Measurements from ENCODE around the gene ELMO1. TPM values are rescaled to one million over a fixed set of nuclear protein-coding genes. Genes with fewer than 3 reads are reported as not detected.

Gene ELMO1
- total and polyA plus RNA-seq, 2 experiments from 2014 or later, result 6.5 to 24.9 TPM

- H3K36me3 Mint-ChIP-seq (ENCODE audit: low read depth), result no peaks in the 10 kb centered on the region
- no peaks in the 10 kb centered on the region for H3K27me3 Mint-ChIP-seq (ENCODE audit: insufficient read depth, low read depth, poor library complexity)
- DNase-seq (ENCODE audit: low spot score) (no peak), ATAC-seq (no peak)
- Histone ChIP-seq H3K27ac (ENCODE audit: low read depth) (no peak overlapping the region), H3K36me3 (ENCODE audit: insufficient read depth) (no peaks in the 10 kb centered on the region), H2AFZ (no peak overlapping the region), H3K4me3 (no peak overlapping the region), H3K79me2 (replicated peaks; ENCODE audit: insufficient read depth) (no peaks in the 10 kb centered on the region), H4K20me1 (replicated peaks; ENCODE audit: insufficient read depth) (no peaks in the 10 kb centered on the region), H3K4me1 (ENCODE audit: insufficient read depth) (peaks cover 8% of the 10 kb centered on the region), H3K27me3 (ENCODE audit: insufficient read depth) (no peaks in the 10 kb centered on the region), H3F3A (replicated peaks; ENCODE audit: low read depth) (no peaks in the 10 kb centered on the region), H3K4me2 (no peak overlapping the region), H3K9me2 (ENCODE audit: insufficient read depth) (no peaks in the 10 kb centered on the region)
- no peak overlapping the region for H3K4me3 Mint-ChIP-seq
- H3K4me1 Mint-ChIP-seq, result peaks cover 15% of the 10 kb centered on the region
- H3K9me3 Mint-ChIP-seq, result no peaks in the 10 kb centered on the region
- TF ChIP-seq EZH2phosphoT487 (IDR thresholded peaks at IDR 0.05; ENCODE audit: unreplicated experiment), result no peak
- H3K27ac Mint-ChIP-seq, result no peak overlapping the region
These were observed 82.2 kb downstream of the ELMO1 start for GRCh38 chr7:37366445-37366844.

GRCh38 chr7:37365405-37365804 lies 83.3 kb downstream of the ELMO1 start:
- no peak for DNase-seq (ENCODE audit: low spot score)
- Histone ChIP-seq H3K4me1 (ENCODE audit: insufficient read depth) (peaks cover 5% of the 10 kb centered on the region), H3K9me2 (ENCODE audit: insufficient read depth) (no peaks in the 10 kb centered on the region), H3K79me2 (replicated peaks; ENCODE audit: insufficient read depth) (no peaks in the 10 kb centered on the region), H3K27ac (ENCODE audit: low read depth) (no peak overlapping the region), H2AFZ (no peak overlapping the region), H3F3A (replicated peaks; ENCODE audit: low read depth) (no peaks in the 10 kb centered on the region), H3K4me2 (no peak overlapping the region), H3K27me3 (ENCODE audit: insufficient read depth) (no peaks in the 10 kb centered on the region), H3K36me3 (ENCODE audit: insufficient read depth) (no peaks in the 10 kb centered on the region), H3K4me3 (no peak overlapping the region), H4K20me1 (replicated peaks; ENCODE audit: insufficient read depth) (no peaks in the 10 kb centered on the region)
- Mint-ChIP-seq H3K27me3 (ENCODE audit: insufficient read depth, low read depth, poor library complexity) (no peaks in the 10 kb centered on the region), H3K4me1 (peaks cover 16% of the 10 kb centered on the region), H3K36me3 (ENCODE audit: low read depth) (no peaks in the 10 kb centered on the region), H3K9me3 (no peaks in the 10 kb centered on the region), H3K4me3 (no peak overlapping the region), H3K27ac (no peak overlapping the region)
- no peak for ATAC-seq
- TF ChIP-seq NANOG (IDR thresholded peaks at IDR 0.05; ENCODE audit: borderline replicate concordance), result no peak
- TF ChIP-seq POLR2AphosphoS5 (IDR thresholded peaks at IDR 0.05; ENCODE audit: low read depth), result no peak
- no peak for TF ChIP-seq REST (IDR thresholded peaks at IDR 0.05; ENCODE audit: unreplicated experiment)
- no peak for TF ChIP-seq STAT1 (IDR thresholded peaks at IDR 0.05; ENCODE audit: unreplicated experiment)
- TF ChIP-seq ZNF462 (CRISPR knock-in tag; IDR thresholded peaks at IDR 0.05), result no peak
- no peak for TF ChIP-seq CTCF (conservative IDR thresholded peaks at IDR 0.05; ENCODE audit: low read depth in 2 of 2)
- no peak for TF ChIP-seq ZNF114 (CRISPR knock-in tag; IDR thresholded peaks at IDR 0.05)
- no peak for TF ChIP-seq EZH2 (IDR thresholded peaks at IDR 0.05; ENCODE audit: low read depth, unreplicated experiment)
- TF ChIP-seq CREB1 (CRISPR knock-in tag; IDR thresholded peaks at IDR 0.05; ENCODE audit: low read depth), result no peak
- TF ChIP-seq JUNB (IDR thresholded peaks at IDR 0.05; ENCODE audit: unreplicated experiment), result no peak
- no peak for TF ChIP-seq EZH2phosphoT487 (IDR thresholded peaks at IDR 0.05; ENCODE audit: unreplicated experiment)

Data from GM23338 (cell line).